SK-N-DZ (cell line): ENCODE measurements around the gene PLEKHA7.

Experiments used
- DNase-seq: peaks from one replicate; pipeline ENCODE4 v3.0.0-alpha.2; 2015; ENCODE audit warnings: low spot score

PLEKHA7 gene

DNA sequence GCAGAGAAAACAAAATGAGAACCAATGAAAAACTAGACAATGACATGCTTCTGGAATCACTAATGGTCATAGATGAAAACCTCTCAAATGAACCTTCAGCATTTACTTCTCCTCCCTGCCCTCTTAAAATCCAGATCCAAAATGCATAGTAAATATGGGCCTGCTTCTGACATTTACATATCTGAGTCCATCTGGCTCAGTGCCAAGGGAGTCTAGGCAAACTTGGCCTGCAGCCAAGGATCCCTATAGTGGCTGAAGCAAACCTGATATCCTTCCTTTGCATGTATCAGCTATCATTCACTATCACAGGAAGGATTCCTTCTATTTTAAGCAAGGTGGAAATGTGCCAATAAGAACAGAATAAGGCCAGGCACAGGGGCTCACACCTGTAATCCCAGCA lies 170.9 kb downstream of the PLEKHA7 start:
- DNase-seq: no peak

DNA sequence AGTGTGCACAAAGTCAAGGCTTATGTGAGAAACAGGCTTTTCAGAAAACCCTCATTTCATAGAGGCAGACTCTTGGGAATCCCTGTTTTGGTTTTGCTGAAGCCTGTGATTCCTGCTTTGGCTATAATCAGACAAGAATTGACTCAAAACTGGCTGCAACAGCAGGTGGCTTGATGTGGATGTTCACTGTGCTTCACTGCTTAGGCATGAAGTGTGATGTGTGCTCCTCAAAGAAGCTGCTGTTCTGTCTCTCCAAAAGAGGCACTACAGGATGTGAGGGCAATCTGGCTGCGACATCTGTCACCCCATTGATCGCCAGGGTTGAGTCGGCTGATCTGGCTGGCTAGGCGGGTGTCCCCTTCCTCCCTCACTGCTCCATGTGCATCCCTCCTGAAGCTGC lies 172.2 kb downstream of the PLEKHA7 start:
- DNase-seq: no peak

- DNase-seq: no peak
Measured at GRCh38 chr11:16841481-16841880, 172.7 kb downstream of the PLEKHA7 start.

GRCh38 chr11:16840951-16841350 lies 173.3 kb downstream of the PLEKHA7 start:
- DNase-seq: no peak

DNA sequence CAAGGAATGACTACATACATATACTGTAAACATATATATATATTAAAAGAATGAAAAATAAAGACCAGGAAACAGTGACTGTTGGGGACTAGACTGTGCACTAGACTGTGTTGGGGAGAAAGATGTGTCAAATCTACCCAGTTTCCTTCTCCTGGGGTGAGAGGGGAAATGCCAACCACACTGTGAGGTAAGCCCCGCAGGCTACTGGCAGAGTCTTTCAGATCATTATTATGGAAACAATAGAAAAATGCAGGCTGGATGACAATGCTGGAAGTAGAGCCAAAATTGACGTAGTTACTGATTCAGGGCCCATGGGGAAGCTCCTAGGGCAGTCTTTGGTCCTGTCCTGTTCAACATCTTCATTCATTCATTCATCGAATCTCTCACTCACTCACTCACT lies 174.4 kb downstream of the PLEKHA7 start:
- DNase-seq: no peak

GRCh38 chr11:16834384-16834783 lies 179.8 kb downstream of the PLEKHA7 start:
- DNase-seq: no peak

GRCh38 chr11:16833026-16833425 lies 181.2 kb downstream of the PLEKHA7 start:
- DNase-seq: no peak

- no peak for DNase-seq
Measured at GRCh38 chr11:16832193-16832539, 182.0 kb downstream of the PLEKHA7 start.

DNA sequence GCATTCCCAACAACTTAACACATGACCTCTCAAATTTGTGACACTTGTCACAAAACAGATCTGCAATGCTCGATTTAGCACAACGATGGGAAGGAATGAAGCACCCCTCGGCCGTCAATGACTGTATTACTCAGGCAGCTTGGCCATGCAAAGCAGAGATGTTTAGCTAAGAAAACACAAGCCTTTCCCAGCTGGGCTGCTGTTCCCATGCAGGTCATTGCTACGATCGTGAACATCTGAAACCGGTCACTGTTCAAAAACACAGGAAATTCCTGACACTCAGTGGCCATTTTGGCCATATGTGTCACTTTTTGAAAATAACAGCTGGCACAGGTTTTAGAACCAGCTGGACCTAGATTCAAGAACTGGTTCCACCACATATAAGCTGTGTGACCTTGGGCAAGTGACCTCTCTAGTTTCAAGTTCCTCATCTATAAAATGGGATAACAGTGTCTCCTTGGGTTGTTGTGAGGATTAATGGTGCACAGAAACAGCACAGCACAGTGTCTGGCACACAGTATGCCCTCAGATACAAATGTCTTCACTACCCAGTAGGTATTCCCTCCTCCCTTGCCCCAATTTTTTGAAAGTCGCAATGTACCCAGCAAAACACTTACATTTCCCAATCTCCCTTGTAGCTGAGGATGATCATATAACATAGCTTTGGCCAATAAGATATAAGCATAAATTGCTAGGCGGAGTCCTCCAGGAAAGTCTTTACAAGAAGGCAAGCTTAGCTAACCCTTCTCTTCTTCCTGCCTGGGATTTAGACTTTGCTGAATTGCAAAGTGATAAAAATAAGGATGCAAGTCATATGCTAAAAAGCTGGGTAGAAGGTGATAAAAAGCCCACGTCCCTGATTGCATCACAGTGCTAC lies 182.7 kb downstream of the PLEKHA7 start:
- no peak for DNase-seq

- no peak for DNase-seq
Measured at GRCh38 chr11:16827139-16827538, 187.1 kb downstream of the PLEKHA7 start.

GRCh38 chr11:16825968-16826367 lies 188.2 kb downstream of the PLEKHA7 start:
- DNase-seq: no peak

DNA sequence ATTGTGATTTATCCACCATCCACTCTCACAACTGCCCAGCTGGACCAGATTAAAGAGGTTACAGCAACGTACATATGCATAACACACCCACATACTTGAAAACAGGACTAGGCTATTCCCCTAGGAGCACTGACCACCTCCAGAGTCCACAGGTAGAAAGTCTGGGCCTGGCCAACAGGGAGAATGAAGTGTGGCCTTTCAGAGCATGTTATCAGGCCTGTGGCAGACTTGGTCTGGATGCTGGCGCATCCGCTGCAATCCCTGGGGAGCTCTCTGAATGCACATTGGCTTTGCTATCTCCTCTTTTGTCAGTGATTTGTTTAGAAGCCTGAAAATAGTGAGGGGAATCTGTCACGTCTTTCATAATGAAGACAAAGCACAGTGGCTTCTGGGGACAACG lies 189.1 kb downstream of the PLEKHA7 start:
- peak; percentile 76 for DNase-seq

DNA sequence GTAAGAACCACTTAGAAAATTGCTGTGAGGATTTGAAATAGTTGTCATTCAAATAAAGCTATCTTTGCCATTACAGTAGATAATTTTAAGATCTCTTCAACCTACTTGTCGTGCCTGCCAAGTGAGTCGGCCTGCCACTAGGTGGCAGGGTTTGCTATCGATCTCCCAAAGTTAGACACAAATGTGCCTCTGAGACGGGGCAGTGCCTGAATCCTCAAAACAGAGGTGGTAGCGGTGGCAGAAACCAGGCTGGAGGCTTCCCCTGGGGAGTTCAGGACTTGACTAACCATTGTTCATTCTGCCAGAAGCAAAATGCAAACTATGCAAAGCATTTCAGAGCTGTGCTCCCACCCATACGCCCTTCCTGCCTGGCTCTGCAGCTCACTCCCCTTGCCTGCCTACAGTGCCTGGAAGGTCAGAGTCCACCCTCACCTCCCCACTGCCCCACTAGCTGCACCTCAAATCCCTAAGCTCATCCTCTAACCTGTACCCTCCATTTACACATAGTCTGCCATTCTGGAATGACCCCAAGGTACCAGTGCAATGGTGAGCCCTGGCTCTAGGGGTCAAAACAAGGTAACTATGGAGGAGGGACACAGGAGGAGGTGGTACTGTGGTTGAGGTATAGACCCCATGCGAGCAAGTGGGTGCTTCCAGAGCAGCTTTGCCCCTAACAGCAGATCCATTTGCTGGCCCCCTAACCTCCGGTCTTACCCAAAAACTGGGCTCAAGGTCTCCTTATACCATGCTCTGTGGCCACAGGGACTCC lies 193.7 kb downstream of the PLEKHA7 start:
- DNase-seq: peak; percentile 68

- DNase-seq: no peak
Measured at GRCh38 chr11:16818284-16818683, 195.9 kb downstream of the PLEKHA7 start.

DNA sequence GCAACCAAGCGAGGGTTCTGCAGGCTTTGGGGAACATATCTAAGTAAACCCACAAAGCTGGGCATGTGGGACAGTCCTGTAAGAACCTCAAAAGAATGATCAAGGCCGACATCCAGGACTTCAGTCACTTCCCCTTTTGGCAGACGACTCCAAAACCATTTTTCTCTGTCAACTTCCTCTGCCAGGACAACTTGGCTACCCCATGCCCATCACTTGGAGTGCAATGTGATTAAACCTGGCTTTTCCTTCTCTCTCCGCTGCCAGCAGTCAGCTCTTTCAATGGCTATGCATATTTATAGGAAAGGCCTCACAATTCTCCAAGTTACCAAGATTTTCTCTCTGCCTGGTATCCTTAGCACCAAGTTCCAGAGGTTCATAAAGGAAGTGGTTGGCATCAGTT lies 196.9 kb downstream of the PLEKHA7 start:
- no peak for DNase-seq

GRCh38 chr11:16816358-16817270 lies 197.6 kb downstream of the PLEKHA7 start:
- no peak for DNase-seq

GRCh38 chr11:16815047-16815767 lies 199.0 kb downstream of the PLEKHA7 start:
- DNase-seq: no peak

DNA sequence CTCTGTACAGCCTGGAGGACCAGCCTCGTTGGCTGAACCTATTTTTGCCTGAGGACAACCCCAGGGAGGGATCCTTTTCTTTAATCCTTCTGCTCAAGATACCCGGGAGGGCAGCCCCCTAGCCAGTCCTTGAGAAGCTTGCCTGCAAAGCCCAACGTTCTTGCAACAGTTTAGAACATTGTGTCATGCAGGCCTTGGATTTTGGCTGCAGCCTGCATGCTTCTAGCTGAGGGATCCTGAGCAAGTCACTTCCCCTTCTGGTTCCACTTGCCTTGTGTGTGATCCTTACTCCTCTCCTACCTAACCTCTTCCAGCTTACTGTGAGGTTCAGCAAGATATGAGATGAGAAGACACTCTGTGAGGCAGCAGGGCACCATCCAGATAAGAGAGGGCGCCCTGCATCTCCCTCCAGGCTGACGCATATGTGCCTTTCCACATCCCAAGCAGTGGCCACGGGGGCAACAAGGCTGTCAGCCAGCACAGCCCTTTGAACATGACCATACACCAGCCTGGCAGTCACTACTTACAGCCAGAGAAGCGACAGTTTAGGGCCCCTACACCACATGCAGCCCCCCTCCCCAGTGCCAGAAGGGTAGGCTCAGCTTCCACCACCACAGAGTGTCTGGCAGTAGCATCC lies 199.7 kb downstream of the PLEKHA7 start:
- no peak for DNase-seq

- no peak for DNase-seq
Measured at GRCh38 chr11:16813126-16813525, 201.1 kb downstream of the PLEKHA7 start.

DNA sequence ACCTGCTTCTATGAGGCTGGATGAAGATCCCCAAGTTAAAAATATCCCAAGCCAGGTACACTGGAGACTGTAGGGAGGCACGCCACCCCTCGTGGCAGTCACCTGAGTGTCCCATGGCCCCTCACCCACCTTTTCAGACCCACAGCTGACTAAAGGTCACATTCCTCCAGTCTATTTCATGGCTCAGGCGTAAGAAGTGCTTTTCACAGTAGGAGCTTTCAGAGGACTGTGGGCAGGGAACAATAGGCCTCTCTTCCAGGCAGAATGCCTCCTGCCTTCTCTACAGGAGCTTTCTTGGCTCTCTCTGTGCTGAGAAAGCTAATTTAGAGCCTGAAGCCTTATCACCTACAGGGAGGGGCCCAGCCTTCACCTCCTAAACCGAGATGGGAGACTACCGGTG lies 201.9 kb downstream of the PLEKHA7 start:
- no peak for DNase-seq
